Measurements from ENCODE around the gene HBQ1. TPM values are rescaled to one million over a fixed set of nuclear protein-coding genes. Genes with fewer than 3 reads are reported as not detected.
"Not testable (repeated sequence)": the region's sequence is repeated elsewhere in the genome, so short reads cannot be mapped to it uniquely, and the experiment has no call there.

Gene HBQ1
- total and polyA plus RNA-seq, 7 donors, result 0.19 TPM; not detected in 6

- Histone ChIP-seq H3K27ac (no peak overlapping the region), H3K36me3 (no peaks in the 10 kb centered on the region), H3K4me3 (peak overlapping the region; percentile 11 to 44 (median 38)), H3K4me1 (peaks cover 0 to 10% (median 10%) of the 10 kb centered on the region in 4 donors), H3K9me3 (no peaks in the 10 kb centered on the region), H3K27me3 (peaks cover 10 to 40% (median 21%) of the 10 kb centered on the region in 3 donors)
- no peak for DNase-seq
- WGBS, 2 donors, result 3 to 5% methylated on average over 53 to 58 of the region's 59 CpGs
- intact Hi-C loops (cut with DNase I), result no loop called here
- no peak for TF ChIP-seq POLR2A (IDR thresholded peaks at IDR 0.05)
- TF ChIP-seq CTCF (IDR thresholded peaks at IDR 0.05), result no peak
- no peak for TF ChIP-seq EP300 (IDR thresholded peaks at IDR 0.05)
- no peak for TF ChIP-seq POLR2AphosphoS5 (IDR thresholded peaks at IDR 0.05)
These were observed 25.8 kb upstream of the HBQ1 start for GRCh38 chr16:154217-155030.

GRCh38 chr16:155031-155398 is 25.2 kb upstream of the HBQ1 start:
- no peak for DNase-seq
- intact Hi-C loops (cut with DNase I), result no loop called here
- Histone ChIP-seq H3K9me3 (no peaks in the 10 kb centered on the region), H3K27me3 (peaks cover 10 to 40% (median 21%) of the 10 kb centered on the region in 3 donors), H3K36me3 (no peaks in the 10 kb centered on the region), H3K4me1 (peaks cover 0 to 10% (median 10%) of the 10 kb centered on the region in 4 donors), H3K4me3 (no peak overlapping the region), H3K27ac (no peak overlapping the region)
- TF ChIP-seq CTCF (IDR thresholded peaks at IDR 0.05) (no peak), EP300 (IDR thresholded peaks at IDR 0.05) (no peak), POLR2A (IDR thresholded peaks at IDR 0.05) (no peak), POLR2AphosphoS5 (IDR thresholded peaks at IDR 0.05) (no peak)
- 64 to 70% methylated on average over 7 of the region's 7 CpGs for WGBS, 2 donors

- DNase-seq, result no peak
- TF ChIP-seq EP300 (IDR thresholded peaks at IDR 0.05), result no peak
- TF ChIP-seq CTCF (IDR thresholded peaks at IDR 0.05), result no peak
- no peak for TF ChIP-seq POLR2AphosphoS5 (IDR thresholded peaks at IDR 0.05)
- TF ChIP-seq POLR2A (IDR thresholded peaks at IDR 0.05), result no peak
- H3K4me1 ChIP-seq, result peaks cover 0 to 8% (median 8%) of the 10 kb centered on the region in 4 donors
- H3K27ac ChIP-seq, result no peak overlapping the region
- H3K9me3 ChIP-seq, result no peaks in the 10 kb centered on the region
- intact Hi-C loops (cut with DNase I), result no loop called here
- H3K27me3 ChIP-seq, result peaks cover 9 to 50% (median 24%) of the 10 kb centered on the region in 3 donors
- WGBS, 2 donors, result 32 to 53% methylated on average over 6 of the region's 6 CpGs
- H3K4me3 ChIP-seq, result no peak overlapping the region
- no peaks in the 10 kb centered on the region for H3K36me3 ChIP-seq
These were observed 21.0 kb upstream of the HBQ1 start for GRCh38 chr16:159136-159849.

- H3K4me1 ChIP-seq; H3K36me3 ChIP-seq; intact Hi-C loops (cut with DNase I); H3K27ac ChIP-seq; H3K9me3 ChIP-seq; DNase-seq; H3K4me3 ChIP-seq: not testable (repeated sequence)
- 76 to 77% methylated on average over 20 of the region's 20 CpGs for WGBS, 2 donors
- peaks cover 8 to 44% (median 19%) of the 10 kb centered on the region in 3 donors for H3K27me3 ChIP-seq
These were observed 20.0 kb upstream of the HBQ1 start for GRCh38 chr16:160242-160641.

- Histone ChIP-seq H3K27ac (no peak overlapping the region), H3K4me3 (no peak overlapping the region), H3K4me1 (peaks cover 0 to 9% (median 9%) of the 10 kb centered on the region in 4 donors), H3K36me3 (no peaks in the 10 kb centered on the region), H3K27me3 (peaks cover 10 to 44% (median 20%) of the 10 kb centered on the region in 3 donors), H3K9me3 (no peaks in the 10 kb centered on the region)
- no peak for TF ChIP-seq POLR2AphosphoS5 (IDR thresholded peaks at IDR 0.05)
- TF ChIP-seq EP300 (IDR thresholded peaks at IDR 0.05), result no peak
- TF ChIP-seq POLR2A (IDR thresholded peaks at IDR 0.05), result no peak
- no peak for TF ChIP-seq CTCF (IDR thresholded peaks at IDR 0.05)
- no peak for DNase-seq
- intact Hi-C loops (cut with DNase I), result no loop called here
- WGBS, 2 donors, result 57 to 75% methylated on average over 18 of the region's 18 CpGs
These were observed 19.5 kb upstream of the HBQ1 start for GRCh38 chr16:160691-161190.

Measured in sigmoid colon (tissue), 7 donors.